Neural crest cell (in vitro differentiated cells): Measurements from ENCODE around the gene RALGPS1. TPM values are rescaled to one million over a fixed set of nuclear protein-coding genes. Genes with fewer than 3 reads are reported as not detected.
A peak's percentile ranks its signal among the peaks of the same experiment; 100 is the strongest.

Experiments used
- DNase-seq: peaks from one replicate; pipeline ENCODE4 v3.0.0; 2021; ENCODE audit warnings: low read depth, mixed read lengths, low spot score
- H3K27ac Mint-ChIP-seq: one replicate; pipeline ENCODE4 v1.8.0; 2021; ENCODE audit warnings: mild to moderate bottlenecking, mixed read lengths; ENCODE audit not compliant: unreplicated experiment
- H3K27me3 Mint-ChIP-seq: 2 replicates; pipeline ENCODE4 v1.8.0; 2021; ENCODE audit warnings: low read depth, mild to moderate bottlenecking, mixed read lengths
- H3K36me3 Mint-ChIP-seq: 2 replicates; pipeline ENCODE4 v1.8.0; 2021; ENCODE audit warnings: low read depth, mild to moderate bottlenecking, mixed read lengths
- H3K4me1 Mint-ChIP-seq: 2 replicates; pipeline ENCODE4 v1.8.0; 2021; ENCODE audit warnings: mixed read lengths
- H3K4me3 Mint-ChIP-seq: one replicate; pipeline ENCODE4 v1.8.0; 2021; ENCODE audit warnings: mild to moderate bottlenecking, mixed read lengths
- H3K9me3 Mint-ChIP-seq: 2 replicates; pipeline ENCODE4 v1.8.0; 2021; ENCODE audit warnings: mixed read lengths
- total RNA-seq: library from RNA; stranded (reverse); gene quantifications from 2 replicates; pipeline ENCODE4 v1.2.1, GENCODE V29; 2021
- TF ChIP-seq, protein P1 (sequence below): fragments of 200-600 bp; sonication (generic); conservative IDR thresholded peaks from 2 replicates; pipeline ENCODE4 v1.5.0; 2021; ENCODE audit warnings: antibody characterized with exemption, mild to moderate bottlenecking

The RALGPS1 gene
- total RNA-seq, 1 donor from 2014 or later: 11.7 TPM

DNA sequence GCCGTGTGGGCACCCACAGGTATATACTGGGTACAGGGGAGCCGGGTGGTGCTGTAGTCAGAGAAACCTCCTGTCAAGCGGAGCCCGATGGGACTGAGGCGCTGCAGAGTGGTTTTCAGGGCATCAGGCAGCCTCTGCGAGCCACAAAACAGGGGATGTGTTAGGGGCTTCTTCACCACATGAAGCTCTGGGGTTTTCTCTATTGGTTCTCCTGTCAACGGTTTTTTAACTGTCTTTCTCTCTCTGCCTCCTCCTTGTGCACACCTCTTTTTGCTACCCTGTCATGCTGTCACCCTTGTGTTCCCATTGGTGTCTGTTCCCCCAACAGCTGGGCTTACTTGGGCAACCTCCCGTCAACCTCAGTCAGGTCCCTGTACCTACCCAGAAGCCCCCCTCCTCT lies 19.9 kb downstream of the RALGPS1 start:
- Mint-ChIP-seq H3K4me3 (no peak overlapping the region), H3K9me3 (no peaks in the 10 kb centered on the region), H3K27me3 (no peaks in the 10 kb centered on the region), H3K4me1 (peaks cover 5% of the 10 kb centered on the region), H3K36me3 (no peaks in the 10 kb centered on the region), H3K27ac (no peak overlapping the region)
- TF ChIP-seq, protein P1, sequence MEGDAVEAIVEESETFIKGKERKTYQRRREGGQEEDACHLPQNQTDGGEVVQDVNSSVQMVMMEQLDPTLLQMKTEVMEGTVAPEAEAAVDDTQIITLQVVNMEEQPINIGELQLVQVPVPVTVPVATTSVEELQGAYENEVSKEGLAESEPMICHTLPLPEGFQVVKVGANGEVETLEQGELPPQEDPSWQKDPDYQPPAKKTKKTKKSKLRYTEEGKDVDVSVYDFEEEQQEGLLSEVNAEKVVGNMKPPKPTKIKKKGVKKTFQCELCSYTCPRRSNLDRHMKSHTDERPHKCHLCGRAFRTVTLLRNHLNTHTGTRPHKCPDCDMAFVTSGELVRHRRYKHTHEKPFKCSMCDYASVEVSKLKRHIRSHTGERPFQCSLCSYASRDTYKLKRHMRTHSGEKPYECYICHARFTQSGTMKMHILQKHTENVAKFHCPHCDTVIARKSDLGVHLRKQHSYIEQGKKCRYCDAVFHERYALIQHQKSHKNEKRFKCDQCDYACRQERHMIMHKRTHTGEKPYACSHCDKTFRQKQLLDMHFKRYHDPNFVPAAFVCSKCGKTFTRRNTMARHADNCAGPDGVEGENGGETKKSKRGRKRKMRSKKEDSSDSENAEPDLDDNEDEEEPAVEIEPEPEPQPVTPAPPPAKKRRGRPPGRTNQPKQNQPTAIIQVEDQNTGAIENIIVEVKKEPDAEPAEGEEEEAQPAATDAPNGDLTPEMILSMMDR: no peak
- no peak for DNase-seq

DNA sequence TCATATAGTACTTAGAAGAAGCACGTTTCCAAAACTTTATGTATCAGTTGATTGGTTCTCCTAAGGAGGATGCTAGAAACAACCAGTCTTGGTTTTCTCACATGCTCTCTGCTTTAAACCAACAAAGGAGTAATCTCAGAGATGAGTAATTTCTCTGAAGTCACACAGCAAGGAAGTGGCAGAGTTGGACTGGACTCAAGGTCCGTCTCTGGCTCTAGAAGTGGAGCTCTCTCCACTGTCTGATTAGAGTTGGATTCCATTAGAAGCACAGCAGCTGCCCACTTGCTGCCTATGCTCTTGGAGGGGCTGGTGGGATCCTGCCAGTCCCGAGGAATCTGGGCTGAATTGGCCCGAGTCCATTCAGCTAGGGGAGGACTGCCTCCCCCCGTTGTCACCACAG lies 21.0 kb downstream of the RALGPS1 start:
- H3K4me1 Mint-ChIP-seq: peaks cover 5% of the 10 kb centered on the region
- no peak for DNase-seq
- H3K27ac Mint-ChIP-seq: no peak overlapping the region
- H3K9me3 Mint-ChIP-seq: no peaks in the 10 kb centered on the region
- H3K4me3 Mint-ChIP-seq: no peak overlapping the region
- no peaks in the 10 kb centered on the region for H3K27me3 Mint-ChIP-seq
- H3K36me3 Mint-ChIP-seq: no peaks in the 10 kb centered on the region
- TF ChIP-seq, protein P1: no peak

DNA sequence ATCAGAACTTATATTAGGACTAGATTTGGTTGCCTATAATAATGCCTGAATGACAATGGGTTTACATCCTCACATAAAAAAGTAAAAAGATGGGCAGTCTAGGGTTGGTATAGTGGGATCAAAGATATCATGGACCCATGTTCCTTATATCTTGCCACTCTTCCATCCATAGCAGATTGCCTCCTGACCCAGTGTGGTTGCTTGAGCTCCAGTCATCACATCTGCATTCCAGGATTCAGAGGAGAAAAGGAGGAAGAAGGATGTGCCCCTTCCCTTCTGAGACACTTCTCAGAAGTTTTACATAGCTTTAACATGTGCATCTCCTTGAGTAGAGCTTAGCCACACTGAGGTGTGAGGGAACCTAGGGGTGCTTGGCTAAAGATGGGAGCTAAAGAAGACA lies 22.9 kb downstream of the RALGPS1 start:
- no peak overlapping the region for H3K27ac Mint-ChIP-seq
- no peaks in the 10 kb centered on the region for H3K27me3 Mint-ChIP-seq
- peaks cover 5% of the 10 kb centered on the region for H3K4me1 Mint-ChIP-seq
- no peak for DNase-seq
- TF ChIP-seq, protein P1: no peak
- no peaks in the 10 kb centered on the region for H3K36me3 Mint-ChIP-seq
- no peaks in the 10 kb centered on the region for H3K9me3 Mint-ChIP-seq
- no peak overlapping the region for H3K4me3 Mint-ChIP-seq

DNA sequence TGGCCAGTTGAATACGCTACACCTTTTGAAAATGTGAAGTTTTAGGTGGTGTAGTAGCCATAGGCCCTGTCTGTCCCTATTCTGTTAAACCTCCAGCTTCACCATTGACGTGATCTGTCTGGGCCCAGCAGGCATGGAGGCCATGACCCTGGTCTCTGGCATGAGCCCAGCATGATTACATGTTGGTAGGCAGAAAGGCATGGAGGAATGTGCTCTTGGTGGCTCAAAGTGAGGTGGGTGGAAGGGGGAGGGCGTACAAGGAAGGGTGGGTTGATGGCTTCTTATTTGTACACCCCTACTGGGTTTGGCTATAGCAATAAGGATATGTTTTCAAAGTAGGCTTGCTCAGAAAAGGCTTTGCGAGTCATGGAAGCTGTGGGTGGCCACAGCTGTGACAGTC lies 23.7 kb downstream of the RALGPS1 start:
- Mint-ChIP-seq H3K9me3 (no peaks in the 10 kb centered on the region), H3K36me3 (no peaks in the 10 kb centered on the region), H3K27ac (peak overlapping the region; percentile 35), H3K27me3 (no peaks in the 10 kb centered on the region), H3K4me1 (no peaks in the 10 kb centered on the region), H3K4me3 (no peak overlapping the region)
- DNase-seq: no peak
- TF ChIP-seq, protein P1: no peak

DNA sequence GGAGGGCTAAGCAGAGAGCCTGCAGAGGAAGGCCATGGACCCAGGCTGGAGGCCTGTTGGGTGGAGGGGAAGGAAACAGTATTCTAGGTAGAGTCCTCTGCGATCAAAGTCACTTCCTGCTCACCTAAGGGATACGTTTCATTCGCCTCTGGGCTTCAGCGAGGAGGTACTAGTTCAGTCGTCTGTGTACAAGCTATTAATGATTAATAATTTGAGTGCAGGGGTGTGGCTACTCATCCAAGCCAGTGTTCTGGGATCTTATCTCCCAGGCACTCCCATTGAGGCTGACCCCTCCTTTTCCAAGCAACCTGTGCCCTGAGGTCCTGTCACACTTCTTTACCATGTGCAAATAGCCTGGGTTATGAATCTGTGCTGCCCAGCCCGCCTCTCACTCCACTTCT lies 25.2 kb downstream of the RALGPS1 start:
- no peak overlapping the region for H3K4me3 Mint-ChIP-seq
- no peak overlapping the region for H3K27ac Mint-ChIP-seq

More for the DNA sequence above, 25.2 kb downstream of the RALGPS1 start:
- Mint-ChIP-seq H3K9me3 (no peaks in the 10 kb centered on the region), H3K36me3 (no peaks in the 10 kb centered on the region), H3K4me1 (no peaks in the 10 kb centered on the region), H3K27me3 (no peaks in the 10 kb centered on the region)
- TF ChIP-seq, protein P1: no peak
- DNase-seq: no peak
